ENCODE data around the gene MMD2.

DNA sequence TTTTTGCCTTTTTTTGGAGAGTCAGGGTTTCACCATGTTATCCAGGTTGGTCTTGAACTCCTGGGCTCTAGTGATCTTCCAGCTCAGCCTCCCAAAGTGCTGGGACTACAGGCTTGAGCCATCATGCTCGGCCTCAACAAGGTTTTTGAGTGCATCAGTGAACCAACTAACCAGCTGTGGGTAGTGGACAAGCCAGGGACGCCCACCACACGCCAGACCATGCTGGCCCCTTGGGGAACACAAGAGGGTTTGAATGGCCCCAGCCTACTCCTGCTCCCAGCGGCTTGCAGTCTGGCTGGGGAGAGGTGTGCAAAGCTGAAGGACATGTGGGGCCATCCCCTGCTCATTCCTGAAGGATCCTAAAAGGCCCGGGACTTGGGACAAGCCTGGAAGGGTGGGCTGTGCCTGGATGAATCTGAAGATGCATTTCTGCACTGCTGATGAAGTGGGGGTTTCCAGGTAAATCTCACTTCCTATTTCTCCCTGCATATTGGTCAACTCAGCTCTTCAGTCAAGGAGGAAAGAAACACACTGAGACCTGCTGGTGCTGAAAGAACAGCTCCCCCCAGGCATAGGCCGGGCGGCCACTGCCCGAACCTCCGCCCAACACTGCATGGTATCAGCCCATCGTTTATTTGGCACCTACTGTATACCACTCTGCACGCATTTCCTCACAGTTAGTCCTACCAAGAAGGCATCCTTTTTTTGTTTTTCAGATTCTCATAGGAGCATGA lies 6.9 kb downstream of the MMD2 start:
- TF ChIP-seq, protein P1, sequence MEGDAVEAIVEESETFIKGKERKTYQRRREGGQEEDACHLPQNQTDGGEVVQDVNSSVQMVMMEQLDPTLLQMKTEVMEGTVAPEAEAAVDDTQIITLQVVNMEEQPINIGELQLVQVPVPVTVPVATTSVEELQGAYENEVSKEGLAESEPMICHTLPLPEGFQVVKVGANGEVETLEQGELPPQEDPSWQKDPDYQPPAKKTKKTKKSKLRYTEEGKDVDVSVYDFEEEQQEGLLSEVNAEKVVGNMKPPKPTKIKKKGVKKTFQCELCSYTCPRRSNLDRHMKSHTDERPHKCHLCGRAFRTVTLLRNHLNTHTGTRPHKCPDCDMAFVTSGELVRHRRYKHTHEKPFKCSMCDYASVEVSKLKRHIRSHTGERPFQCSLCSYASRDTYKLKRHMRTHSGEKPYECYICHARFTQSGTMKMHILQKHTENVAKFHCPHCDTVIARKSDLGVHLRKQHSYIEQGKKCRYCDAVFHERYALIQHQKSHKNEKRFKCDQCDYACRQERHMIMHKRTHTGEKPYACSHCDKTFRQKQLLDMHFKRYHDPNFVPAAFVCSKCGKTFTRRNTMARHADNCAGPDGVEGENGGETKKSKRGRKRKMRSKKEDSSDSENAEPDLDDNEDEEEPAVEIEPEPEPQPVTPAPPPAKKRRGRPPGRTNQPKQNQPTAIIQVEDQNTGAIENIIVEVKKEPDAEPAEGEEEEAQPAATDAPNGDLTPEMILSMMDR (IDR thresholded peaks at IDR 0.05; ENCODE audit: low read length) = no peak
- TF ChIP-seq EZH2 (IDR thresholded peaks at IDR 0.05; ENCODE audit: borderline replicate concordance, low read length) = no peak
